HepG2 (cell line): Measurements from ENCODE around the gene TSACC. TPM values are rescaled to one million over a fixed set of nuclear protein-coding genes. Genes with fewer than 3 reads are reported as not detected.
A peak's percentile ranks its signal among the peaks of the same experiment; 100 is the strongest.

Source experiments
- ATAC-seq: fragments of 200-7000 bp; cut with Tn5 transposase; 3 replicates; pipeline ENCODE4 v1.9.1; 2020; ENCODE audit warnings: mild to moderate bottlenecking, moderate library complexity
- BruUV-seq: library from RNA; stranded (reverse); fragments of 400-500 nt; replicated peaks from 2 replicates; lab custom pipeline; 2021; lab: Mats Ljungman, UMichigan
- CTCF ChIA-PET: fragments of 300-600 bp; formaldehyde crosslinking; extraction: SDS; loops from one replicate; lab custom pipeline; 2021; ENCODE audit warnings: low total read pairs, inconsistent platforms, low intra/inter-chr PET ratio; lab: Yijun Ruan, JAX
- POLR2A ChIA-PET: fragments of 350-600 bp; sonication (Branson Sonifier 250); formaldehyde crosslinking; loops from one replicate; lab custom pipeline; 2020; ENCODE audit warnings: antibody characterized with exemption, inconsistent platforms; lab: Yijun Ruan, JAX
- DNase-seq: peaks from one replicate; pipeline ENCODE4 v3.0.0-alpha.2; 2015; ENCODE audit warnings: low spot score
- FAIRE-seq: peaks from 3 replicates; lab custom pipeline; 2011; peaks lifted over from hg19 to GRCh38; lab: Jason Lieb, UNC
- H2AFZ ChIP-seq: one replicate; pipeline ENCODE4 v1.6.1; 2011; ENCODE audit warnings: low read length, inconsistent platforms
- H3K27ac ChIP-seq: fragments of 300-600 bp; 3 replicates; pipeline ENCODE4 v1.8.0; 2011; ENCODE audit warnings: mixed run types, mild to moderate bottlenecking, mixed read lengths, low read length, inconsistent platforms; ENCODE audit not compliant: insufficient read depth; ENCODE audit errors: extremely low read length
- H3K27me3 ChIP-seq, 2 experiments: fragments of 200-600 bp in 1 of 2; 2 replicates in 1 of 2; 3 replicates in 1 of 2; pipeline versions ENCODE4 v1.6.0 to v1.8.0; 2011; ENCODE audit warnings: low read length in 2 of 2, mild to moderate bottlenecking in 2 of 2, moderate library complexity in 2 of 2, inconsistent platforms in 1 of 2; ENCODE audit not compliant: insufficient read depth in 2 of 2, control insufficient read depth in 1 of 2
- H3K36me3 ChIP-seq, 2 experiments: fragments of 200-600 bp in 1 of 2; replicated peaks in 1 of 2; 2 replicates in 1 of 2; 3 replicates in 1 of 2; pipeline versions ENCODE4 v1.5.1 to v1.8.0; 2011; ENCODE audit warnings: low read length in 2 of 2, inconsistent platforms in 1 of 2; ENCODE audit not compliant: insufficient read depth in 2 of 2, control insufficient read depth in 1 of 2
- H3K4me1 ChIP-seq: 2 replicates; pipeline ENCODE4 v1.5.1; 2012; ENCODE audit warnings: low read length, inconsistent platforms; ENCODE audit not compliant: insufficient read depth
- H3K4me2 ChIP-seq: 2 replicates; pipeline ENCODE4 v1.6.0; 2011; ENCODE audit warnings: low read depth, low read length, inconsistent platforms
- H3K4me3 ChIP-seq, 3 experiments: fragments of 200-600 bp in 1 of 3; sonication (generic), shearing (Covaris generic) in 1 of 3; replicated peaks in 1 of 3; 2 replicates each; pipeline ENCODE4 v1.5.1; 2011 to 2016; ENCODE audit warnings: low read length in 3 of 3, inconsistent platforms in 2 of 3, low read depth in 2 of 3, mild to moderate bottlenecking in 2 of 3, control low read depth in 1 of 3, mixed read lengths in 1 of 3; ENCODE audit not compliant: insufficient read depth in 1 of 3
- H3K79me2 ChIP-seq: one replicate; pipeline ENCODE4 v1.6.1; 2011; ENCODE audit warnings: low read length, inconsistent platforms; ENCODE audit not compliant: insufficient read depth
- H3K9ac ChIP-seq: 2 replicates; pipeline ENCODE4 v1.6.0; 2011; ENCODE audit warnings: mild to moderate bottlenecking, low read depth, low read length, inconsistent platforms; ENCODE audit not compliant: insufficient read depth
- H3K9me3 ChIP-seq: 2 replicates; pipeline ENCODE4 v1.5.1; 2012; ENCODE audit warnings: mild to moderate bottlenecking, low read length
- H4K20me1 ChIP-seq: 2 replicates; pipeline ENCODE4 v1.6.0; 2011; ENCODE audit warnings: inconsistent platforms, mild to moderate bottlenecking, low read length, moderate library complexity; ENCODE audit not compliant: insufficient read depth
- ARNT ChIP-seq: fragments of 450-650 bp; IDR thresholded peaks from 2 replicates; pipeline ENCODE4 v1.6.1; 2017
- FLYWCH1 ChIP-seq: sonication (generic); formaldehyde crosslinking; IDR thresholded peaks from 2 replicates; pipeline ENCODE4 v1.8.1; 2023; ENCODE audit warnings: mild to moderate bottlenecking, missing genetic modification reagents
- KDM6A ChIP-seq: IDR thresholded peaks from 2 replicates; pipeline ENCODE4 v1.6.1; 2016; ENCODE audit warnings: low read depth
- RBFOX2 ChIP-seq: fragments of 200-400 bp; formaldehyde crosslinking; IDR thresholded peaks from 2 replicates; pipeline ENCODE4 v1.6.1; 2017; ENCODE audit warnings: low read depth, mild to moderate bottlenecking, low read length
- SALL2 ChIP-seq: sonication (generic); formaldehyde crosslinking; IDR thresholded peaks from 2 replicates; pipeline ENCODE4 v1.8.1; 2023; ENCODE audit warnings: mild to moderate bottlenecking, missing genetic modification reagents, inconsistent platforms
- SRSF4 ChIP-seq: fragments of 200-400 bp; formaldehyde crosslinking; IDR thresholded peaks from one replicate; pipeline ENCODE4 v1.6.1; 2018; ENCODE audit warnings: mild to moderate bottlenecking, low read depth, low read length, moderate library complexity; ENCODE audit not compliant: poor library complexity, severe bottlenecking
- STAG1 ChIP-seq: sonication (generic); formaldehyde crosslinking; IDR thresholded peaks from 2 replicates; pipeline ENCODE4 v1.4.0; 2020; ENCODE audit warnings: missing genetic modification reagents
- STAT5B ChIP-seq: sonication (generic); formaldehyde crosslinking; IDR thresholded peaks from 2 replicates; pipeline ENCODE4 v1.4.0; 2020; ENCODE audit warnings: missing genetic modification reagents
- THYN1 ChIP-seq: sonication (generic); formaldehyde crosslinking; IDR thresholded peaks from 2 replicates; pipeline ENCODE4 v1.8.1; 2023; ENCODE audit warnings: low read depth, mild to moderate bottlenecking, moderate library complexity, missing genetic modification reagents, borderline replicate concordance
- ZNF160 ChIP-seq: sonication (generic); formaldehyde crosslinking; IDR thresholded peaks from 2 replicates; pipeline ENCODE4 v1.8.0; 2022; ENCODE audit warnings: mild to moderate bottlenecking, inconsistent platforms, missing genetic modification reagents
- ZNF17 ChIP-seq: sonication (generic); formaldehyde crosslinking; IDR thresholded peaks from 2 replicates; pipeline ENCODE4 v1.5.0; 2020; ENCODE audit warnings: mild to moderate bottlenecking, missing genetic modification reagents
- ZNF207 ChIP-seq: fragments of 450-650 bp; IDR thresholded peaks from 2 replicates; pipeline ENCODE4 v1.6.1; 2016; ENCODE audit warnings: antibody characterized with exemption, borderline replicate concordance
- ZNF34 ChIP-seq: sonication (generic); formaldehyde crosslinking; IDR thresholded peaks from 2 replicates; pipeline ENCODE4 v1.4.0; 2020; ENCODE audit warnings: mild to moderate bottlenecking, missing genetic modification reagents, borderline replicate concordance
- ZNF383 ChIP-seq: sonication (generic); formaldehyde crosslinking; IDR thresholded peaks from 2 replicates; pipeline ENCODE4 v1.4.0; 2020; ENCODE audit warnings: missing genetic modification reagents, mild to moderate bottlenecking, borderline replicate concordance
- ZNF546 ChIP-seq: sonication (generic); formaldehyde crosslinking; conservative IDR thresholded peaks from 2 replicates; pipeline ENCODE4 v1.8.1; 2023; ENCODE audit warnings: mild to moderate bottlenecking, missing genetic modification reagents
- ZNF564 ChIP-seq: sonication (generic); formaldehyde crosslinking; IDR thresholded peaks from 2 replicates; pipeline ENCODE4 v1.8.1; 2023; ENCODE audit warnings: mild to moderate bottlenecking, missing genetic modification reagents
- ZSCAN29 ChIP-seq: sonication (generic); formaldehyde crosslinking; conservative IDR thresholded peaks from 2 replicates; pipeline ENCODE4 v1.4.0; 2020; ENCODE audit warnings: mild to moderate bottlenecking, missing genetic modification reagents
- WGBS: methylation state at CpG from one replicate; pipeline ENCODE4 v1.1.6; 2017; ENCODE audit warnings: low lambda C conversion rate; 5-methylcytosine and 5-hydroxymethylcytosine counted together
- in situ Hi-C: cut with HindIII; loops from 2 replicates; pipeline ENCODE4 v1.10.0; 2017; ENCODE audit warnings: low pct_unique_long_range_greater_than_20kb; ENCODE audit not compliant: extremely low pct_ligation_motif_present
- intact Hi-C: fragments of 100-400 bp; cut with micrococcal nuclease; formaldehyde crosslinking; loops from one replicate; pipeline ENCODE4 v1.10.0; 2022; ENCODE audit not compliant: unreplicated experiment
- polyA plus RNA-seq, 8 experiments: library from polyadenylated mRNA; depleted of rRNA in 3 of 8; stranded (reverse) in 7 of 8; unstranded in 1 of 8; fragments of >200 nt; fragmentation: Illumina TruSeq in 4 of 8; extraction: Trizol in 4 of 8; gene quantifications; 2 replicates each; pipeline versions ENCODE4 v1.2.1 to v1.2.3, GENCODE V29; 2011 to 2016; ENCODE audit warnings: low read depth in 4 of 8, missing spikeins in 1 of 8, mixed read lengths in 1 of 8; ENCODE audit not compliant: insufficient read depth in 1 of 8
- total RNA-seq, 5 experiments: library from RNA; depleted of rRNA; stranded (reverse); fragments of >200 nt; fragmentation: Illumina TruSeq; extraction: Trizol; gene quantifications; 2 replicates each; pipeline ENCODE4 v1.2.3, GENCODE V29; 2016; ENCODE audit warnings: low read depth in 1 of 5
- TF ChIP-seq, protein P1 (sequence below): sonication (generic); formaldehyde crosslinking; IDR thresholded peaks from 2 replicates; pipeline ENCODE4 v1.4.0; 2020; ENCODE audit warnings: mild to moderate bottlenecking, missing genetic modification reagents

The TSACC gene
- total and polyA plus RNA-seq, 2 of the 13 experiments (the other 11 are each of a cell fraction or from before 2014, with no cell fraction given): 1.5 to 2.6 TPM

- no peak overlapping the region for H3K9ac ChIP-seq
- H3K4me3 ChIP-seq: no peak overlapping the region
- in situ Hi-C loops: no loop called here
- peaks cover 34 to 67% of the 10 kb centered on the region in 2 experiments for H3K36me3 ChIP-seq
- ChIA-PET POLR2A (interaction anchor here (1.0 to 12.6 kb wide), 4 partner anchors 9 to 78 kb away, joined by 4 to 189 read pairs (median 4); partner anchors contain the start of gene RHBG), CTCF (interaction anchor here (0.9 kb wide), 1 partner anchor 23 kb away, joined by 6 read pairs; no protein-coding TSS in a partner anchor)
- H3K4me2 ChIP-seq: no peak overlapping the region
- no peaks in the 10 kb centered on the region for H3K9me3 ChIP-seq
- peaks cover 7% of the 10 kb centered on the region for H3K79me2 ChIP-seq
- no peak for ATAC-seq
- no peak overlapping the region for H2AFZ ChIP-seq
- intact Hi-C loops: no loop called here
- H3K4me1 ChIP-seq: peaks cover 58% of the 10 kb centered on the region
- TSS peak; percentile 21 for BruUV-seq
- FAIRE-seq: no peak
- WGBS: 63% methylated on average over 3 of the region's 3 CpGs
- peak overlapping the region; percentile 20 for H3K27ac ChIP-seq
- peaks cover 7% of the 10 kb centered on the region for H4K20me1 ChIP-seq
- no peaks in the 10 kb centered on the region for H3K27me3 ChIP-seq
- no peak for DNase-seq
- no peak for TF ChIP-seq ZNF546 (CRISPR knock-in tag)
- TF ChIP-seq, protein P1, sequence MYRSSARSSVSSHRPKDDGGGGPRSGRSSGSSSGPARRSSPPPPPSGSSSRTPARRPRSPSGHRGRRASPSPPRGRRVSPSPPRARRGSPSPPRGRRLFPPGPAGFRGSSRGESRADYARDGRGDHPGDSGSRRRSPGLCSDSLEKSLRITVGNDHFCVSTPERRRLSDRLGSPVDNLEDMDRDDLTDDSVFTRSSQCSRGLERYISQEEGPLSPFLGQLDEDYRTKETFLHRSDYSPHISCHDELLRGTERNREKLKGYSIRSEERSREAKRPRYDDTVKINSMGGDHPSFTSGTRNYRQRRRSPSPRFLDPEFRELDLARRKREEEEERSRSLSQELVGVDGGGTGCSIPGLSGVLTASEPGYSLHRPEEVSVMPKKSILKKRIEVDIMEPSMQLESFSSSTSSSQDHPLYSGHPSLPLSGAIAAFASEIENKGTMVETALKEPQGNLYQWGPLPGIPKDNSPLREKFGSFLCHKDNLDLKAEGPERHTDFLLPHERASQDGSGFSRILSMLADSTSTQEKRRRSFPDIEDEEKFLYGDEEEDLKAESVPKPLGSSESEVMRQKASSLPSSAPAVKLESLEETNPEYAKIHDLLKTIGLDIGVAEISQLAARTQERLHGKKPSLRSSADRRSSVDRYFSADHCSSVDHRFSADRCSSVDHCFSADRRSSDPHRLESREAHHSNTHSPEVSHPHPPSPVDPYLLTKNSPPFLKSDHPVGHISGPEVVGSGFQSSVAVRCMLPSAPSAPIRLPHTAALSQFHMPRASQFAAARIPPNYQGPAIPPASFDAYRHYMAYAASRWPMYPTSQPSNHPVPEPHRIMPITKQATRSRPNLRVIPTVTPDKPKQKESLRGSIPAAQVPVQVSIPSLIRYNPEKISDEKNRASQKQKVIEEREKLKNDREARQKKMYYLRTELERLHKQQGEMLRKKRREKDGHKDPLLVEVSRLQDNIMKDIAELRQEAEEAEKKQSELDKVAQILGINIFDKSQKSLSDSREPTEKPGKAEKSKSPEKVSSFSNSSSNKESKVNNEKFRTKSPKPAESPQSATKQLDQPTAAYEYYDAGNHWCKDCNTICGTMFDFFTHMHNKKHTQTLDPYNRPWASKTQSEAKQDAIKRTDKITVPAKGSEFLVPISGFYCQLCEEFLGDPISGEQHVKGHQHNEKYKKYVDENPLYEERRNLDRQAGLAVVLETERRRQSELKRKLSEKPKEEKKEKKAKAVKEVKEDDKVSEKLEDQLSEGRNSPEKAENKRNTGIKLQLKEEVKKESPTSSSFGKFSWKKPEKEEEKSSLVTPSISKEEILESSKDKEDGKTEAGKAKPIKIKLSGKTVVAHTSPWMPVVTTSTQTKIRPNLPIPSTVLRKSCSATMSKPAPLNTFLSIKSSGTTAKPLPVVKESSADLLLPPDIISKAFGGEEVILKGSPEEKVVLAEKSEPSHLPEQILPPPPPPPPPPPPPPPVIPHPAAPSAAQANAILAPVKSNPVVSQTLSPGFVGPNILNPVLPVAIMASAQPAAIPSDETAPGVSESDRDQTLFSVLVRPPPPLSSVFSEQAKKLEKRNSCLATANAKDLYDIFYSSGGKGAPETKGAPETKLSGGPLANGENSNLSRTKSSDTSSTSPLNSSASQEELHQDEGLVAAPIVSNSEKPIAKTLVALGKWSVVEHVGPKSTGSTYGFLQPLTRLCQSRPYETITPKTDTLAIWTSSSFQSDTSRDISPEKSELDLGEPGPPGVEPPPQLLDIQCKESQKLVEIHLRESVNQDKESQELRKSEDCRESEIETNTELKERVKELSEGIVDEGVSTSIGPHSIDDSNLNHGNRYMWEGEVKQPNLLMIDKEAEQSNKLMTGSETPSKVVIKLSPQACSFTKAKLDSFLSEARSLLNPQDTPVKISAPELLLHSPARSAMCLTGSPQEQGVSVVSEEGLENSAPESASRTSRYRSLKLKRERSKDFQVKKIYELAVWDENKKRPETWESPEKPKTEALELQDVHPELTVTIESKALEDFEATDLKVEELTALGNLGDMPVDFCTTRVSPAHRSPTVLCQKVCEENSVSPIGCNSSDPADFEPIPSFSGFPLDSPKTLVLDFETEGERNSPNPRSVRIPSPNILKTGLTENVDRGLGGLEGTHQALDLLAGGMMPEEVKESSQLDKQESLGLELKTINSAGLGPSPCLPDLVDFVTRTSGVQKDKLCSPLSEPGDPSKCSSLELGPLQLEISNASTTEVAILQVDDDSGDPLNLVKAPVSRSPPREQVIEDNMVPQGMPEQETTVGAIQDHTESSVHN (CRISPR knock-in tag): no peak
- no peak for TF ChIP-seq STAT5B (CRISPR knock-in tag)
- TF ChIP-seq SRSF4: no peak
- no peak for TF ChIP-seq ZNF17 (CRISPR knock-in tag)
- no peak for TF ChIP-seq ZNF383 (CRISPR knock-in tag)
- no peak for TF ChIP-seq ARNT
- TF ChIP-seq ZNF564: no peak
- no peak for TF ChIP-seq ZNF160 (CRISPR knock-in tag)
- no peak for TF ChIP-seq FLYWCH1
- no peak for TF ChIP-seq ZNF207
- no peak for TF ChIP-seq RBFOX2
- TF ChIP-seq SALL2 (CRISPR knock-in tag): no peak
- TF ChIP-seq ZNF34 (CRISPR knock-in tag): no peak
- no peak for TF ChIP-seq THYN1 (CRISPR knock-in tag)
- TF ChIP-seq STAG1: peak; percentile 15; the same call in 1 of the 2 replicates
- TF ChIP-seq KDM6A (CRISPR knock-in tag): no peak
- TF ChIP-seq ZSCAN29 (CRISPR knock-in tag): no peak
Measured at GRCh38 chr1:156379420-156380165, 41.3 kb downstream of the TSACC start.
